Liver (tissue), 9 donors: Measurements from ENCODE around the gene SAMD5. TPM values are rescaled to one million over a fixed set of nuclear protein-coding genes. Genes with fewer than 3 reads are reported as not detected.

Experiments used
- DNase-seq: peaks from one replicate; pipeline ENCODE4 v3.0.0-alpha.2; 2017; ENCODE audit warnings: low spot score
- H3K27ac ChIP-seq, 2 donors: one replicate each; pipeline ENCODE4 v1.7.0; 2013; ENCODE audit warnings: inconsistent platforms in 2 of 2, low read length in 2 of 2, control low read depth in 1 of 2, low read depth in 1 of 2, mild to moderate bottlenecking in 1 of 2
- H3K27me3 ChIP-seq, 4 donors: one replicate each; pipeline versions ENCODE4 v1.6.1 to v1.7.0; 2013; ENCODE audit warnings: low read length in 3 of 4, inconsistent platforms in 1 of 4, mild to moderate bottlenecking in 1 of 4, moderate library complexity in 1 of 4; ENCODE audit not compliant: control insufficient read depth in 4 of 4, insufficient read depth in 4 of 4
- H3K36me3 ChIP-seq, 4 donors: one replicate each; pipeline versions ENCODE4 v1.6.1 to v1.7.0; 2013; ENCODE audit warnings: low read length in 3 of 4, mild to moderate bottlenecking in 3 of 4, low read depth in 1 of 4, moderate library complexity in 1 of 4; ENCODE audit not compliant: control insufficient read depth in 4 of 4, insufficient read depth in 3 of 4
- H3K4me1 ChIP-seq, 4 donors: one replicate each; pipeline versions ENCODE4 v1.6.1 to v1.7.0; 2013; ENCODE audit warnings: low read length in 3 of 4, mild to moderate bottlenecking in 3 of 4, moderate library complexity in 1 of 4; ENCODE audit not compliant: control insufficient read depth in 4 of 4, insufficient read depth in 4 of 4
- H3K4me3 ChIP-seq, 3 donors: one replicate each; pipeline versions ENCODE4 v1.6.1 to v1.7.0; 2013; ENCODE audit warnings: low read length in 3 of 3, control low read depth in 1 of 3, low read depth in 1 of 3, mild to moderate bottlenecking in 1 of 3
- H3K9ac ChIP-seq, 2 donors: one replicate each; pipeline ENCODE4 v1.7.0; 2013; ENCODE audit warnings: low read length in 2 of 2, mild to moderate bottlenecking in 2 of 2, moderate library complexity in 2 of 2, control low read depth in 1 of 2, low read depth in 1 of 2
- H3K9me3 ChIP-seq, 4 donors: one replicate each; pipeline versions ENCODE4 v1.6.1 to v1.7.0; 2013; ENCODE audit warnings: low read length in 3 of 4; ENCODE audit not compliant: control insufficient read depth in 4 of 4
- ATF3 ChIP-seq: IDR thresholded peaks from 2 replicates; pipeline ENCODE4 v1.6.1; 2016; ENCODE audit warnings: antibody characterized with exemption
- CTCF ChIP-seq: fragments of 150-350 bp; IDR thresholded peaks from 2 replicates; pipeline ENCODE4 v1.5.1; 2017; ENCODE audit warnings: improper control_type of control experiment, low read depth, low read length; ENCODE audit not compliant: missing input control
- GABPA ChIP-seq, 2 donors: IDR thresholded peaks in 1 of 2; conservative IDR thresholded peaks in 1 of 2; 2 replicates each; pipeline ENCODE4 v1.6.1; 2016; ENCODE audit warnings: antibody characterized with exemption in 2 of 2, mild to moderate bottlenecking in 1 of 2, moderate library complexity in 1 of 2
- HNF4G ChIP-seq: IDR thresholded peaks from 2 replicates; pipeline ENCODE4 v1.6.1; 2016; ENCODE audit warnings: antibody characterized with exemption
- JUND ChIP-seq, 2 donors: IDR thresholded peaks; 2 replicates each; pipeline ENCODE4 v1.6.1; 2016; ENCODE audit warnings: antibody characterized with exemption in 2 of 2
- MAX ChIP-seq: IDR thresholded peaks from 2 replicates; pipeline ENCODE4 v1.6.1; 2016; ENCODE audit warnings: antibody characterized with exemption
- NR2F2 ChIP-seq: IDR thresholded peaks from 2 replicates; pipeline ENCODE4 v1.6.1; 2016; ENCODE audit warnings: antibody characterized with exemption
- RAD21 ChIP-seq, 2 donors: IDR thresholded peaks; 2 replicates each; pipeline ENCODE4 v1.6.1; 2016; ENCODE audit warnings: antibody characterized with exemption in 2 of 2, mild to moderate bottlenecking in 2 of 2
- REST ChIP-seq: IDR thresholded peaks from 2 replicates; pipeline ENCODE4 v1.6.1; 2016; ENCODE audit warnings: antibody characterized with exemption, mild to moderate bottlenecking
- YY1 ChIP-seq: IDR thresholded peaks from 2 replicates; pipeline ENCODE4 v1.6.1; 2016; ENCODE audit warnings: antibody characterized with exemption, mild to moderate bottlenecking
- WGBS: extraction: QIAGEN DNeasy Blood & Tissue Kit; methylation state at CpG from one replicate; pipeline ENCODE4 v1.1.7; 2013; 5-methylcytosine and 5-hydroxymethylcytosine counted together
- polyA plus RNA-seq, 2 donors: library from polyadenylated mRNA; stranded (reverse) in 1 of 2; unstranded in 1 of 2; fragments of 200-250 nt in 1 of 2; fragments of >200 nt in 1 of 2; fragmentation: Nextera tagmentation in 1 of 2; extraction: Ambion mirVana in 1 of 2; gene quantifications; one replicate each; pipeline versions ENCODE4 v1.2.1 to v1.2.3, GENCODE V29; 2013 to 2015
- total RNA-seq, 2 donors: library from RNA; depleted of rRNA; stranded (reverse); fragments of >200 nt; gene quantifications; one replicate each; pipeline ENCODE4 v1.2.3, GENCODE V29; 2014
- donor health status: healthy.
- donor health status: healthy.
- donor health status: healthy.
- donor health status: healthy.
- donor health status: healthy.

Gene SAMD5
- total and polyA plus RNA-seq, 4 donors, result 2.7 to 7.6 (median 3.2) TPM

- TF ChIP-seq HNF4G (no peak), MAX (no peak), ATF3 (no peak), REST (no peak), JUND (IDR thresholded peaks at IDR 0.05) (no peak), NR2F2 (no peak), RAD21 (IDR thresholded peaks at IDR 0.05) (no peak)
- WGBS, result 94% methylated on average over 1 of the region's 1 CpG
These were observed 56.1 kb downstream of the SAMD5 start for GRCh38 chr6:147564556-147564955.

GRCh38 chr6:147566244-147566898, 57.9 kb downstream of the SAMD5 start:
- DNase-seq, result no peak
- TF ChIP-seq YY1 (no peak), NR2F2 (no peak), GABPA (IDR thresholded peaks at IDR 0.05 in 1 of 2, conservative IDR thresholded peaks at IDR 0.05 in 1 of 2) (no peak), CTCF (no peak)
- peaks cover 0 to 4% (median 1%) of the 10 kb centered on the region in 4 donors for H3K36me3 ChIP-seq
- H3K4me3 ChIP-seq, result no peak overlapping the region
- 69% methylated on average over 3 of the region's 3 CpGs for WGBS
- no peaks in the 10 kb centered on the region for H3K27me3 ChIP-seq
- no peak overlapping the region for H3K9ac ChIP-seq
- H3K9me3 ChIP-seq, result no peaks in the 10 kb centered on the region
- peaks cover 0 to 2% (median 0%) of the 10 kb centered on the region in 4 donors for H3K4me1 ChIP-seq
- H3K27ac ChIP-seq, result no peak overlapping the region

More at GRCh38 chr6:147564556-147564955, 56.1 kb downstream of the SAMD5 start:
- H3K9ac ChIP-seq, result no peak overlapping the region
- H3K36me3 ChIP-seq, result peaks cover 0 to 4% (median 1%) of the 10 kb centered on the region in 4 donors
- H3K9me3 ChIP-seq, result no peaks in the 10 kb centered on the region
- H3K4me1 ChIP-seq, result peaks cover 0 to 2% (median 0%) of the 10 kb centered on the region in 4 donors
- H3K4me3 ChIP-seq, result no peak overlapping the region
- no peaks in the 10 kb centered on the region for H3K27me3 ChIP-seq
- no peak for DNase-seq
- no peak overlapping the region for H3K27ac ChIP-seq
